ENCODE measurements around the gene NCOA5.
A peak's percentile ranks its signal among the peaks of the same experiment; 100 is the strongest.

Gene NCOA5

DNA sequence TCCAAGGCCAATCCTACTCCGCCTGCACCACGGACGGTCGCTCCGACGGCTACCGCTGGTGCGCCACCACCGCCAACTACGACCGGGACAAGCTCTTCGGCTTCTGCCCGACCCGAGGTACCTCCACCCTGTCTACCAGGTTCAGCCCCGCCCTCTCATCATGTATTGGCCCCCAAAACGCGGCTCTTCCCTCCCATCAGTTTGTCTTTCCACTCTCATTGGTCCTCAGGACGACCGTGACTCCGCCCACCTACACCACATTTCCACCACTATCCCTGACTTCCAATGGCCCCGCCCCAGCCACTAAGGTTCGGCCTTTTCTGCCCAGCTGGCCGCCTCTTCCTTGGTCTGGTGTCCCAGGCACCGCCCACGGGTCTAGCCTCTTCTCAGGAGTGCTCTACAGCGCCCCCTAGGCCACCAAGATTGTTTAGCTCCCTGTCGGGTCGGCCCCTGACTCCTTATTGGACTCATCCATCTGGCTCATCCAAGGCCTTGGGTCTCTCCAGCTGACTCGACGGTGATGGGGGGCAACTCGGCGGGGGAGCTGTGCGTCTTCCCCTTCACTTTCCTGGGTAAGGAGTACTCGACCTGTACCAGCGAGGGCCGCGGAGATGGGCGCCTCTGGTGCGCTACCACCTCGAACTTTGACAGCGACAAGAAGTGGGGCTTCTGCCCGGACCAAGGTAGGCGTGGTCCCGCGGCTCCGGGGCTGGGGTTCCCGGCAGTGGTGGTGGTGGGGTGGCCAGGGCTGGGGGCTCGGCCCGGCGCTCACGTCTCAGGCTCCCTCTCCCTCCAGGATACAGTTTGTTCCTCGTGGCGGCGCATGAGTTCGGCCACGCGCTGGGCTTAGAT is 77.9 kb downstream of the NCOA5 start:
- DNase-seq, result peak; percentile 58
